ENCODE results near the gene CCDC112. TPM values are rescaled to one million over a fixed set of nuclear protein-coding genes. Genes with fewer than 3 reads are reported as not detected.
"Not testable (repeated sequence)": the region's sequence is repeated elsewhere in the genome, so short reads cannot be mapped to it uniquely, and the experiment has no call there.

Gene CCDC112
- total RNA-seq, 2 donors from 2014 or later: 8.4 to 11.1 TPM

- ATAC-seq (ENCODE audit: insufficient number of reproducible peaks, low FRiP score, low read depth): no peak
- DNase-seq (ENCODE audit: low spot score): no peak
- H3K9me3 ChIP-seq: no peaks in the 10 kb centered on the region
- no peaks in the 10 kb centered on the region for H3K36me3 ChIP-seq
- H3K4me1 ChIP-seq (ENCODE audit: control insufficient read depth in 1 of 2, low read depth in 2 of 2): no peaks in the 10 kb centered on the region
- TF ChIP-seq, protein P1, sequence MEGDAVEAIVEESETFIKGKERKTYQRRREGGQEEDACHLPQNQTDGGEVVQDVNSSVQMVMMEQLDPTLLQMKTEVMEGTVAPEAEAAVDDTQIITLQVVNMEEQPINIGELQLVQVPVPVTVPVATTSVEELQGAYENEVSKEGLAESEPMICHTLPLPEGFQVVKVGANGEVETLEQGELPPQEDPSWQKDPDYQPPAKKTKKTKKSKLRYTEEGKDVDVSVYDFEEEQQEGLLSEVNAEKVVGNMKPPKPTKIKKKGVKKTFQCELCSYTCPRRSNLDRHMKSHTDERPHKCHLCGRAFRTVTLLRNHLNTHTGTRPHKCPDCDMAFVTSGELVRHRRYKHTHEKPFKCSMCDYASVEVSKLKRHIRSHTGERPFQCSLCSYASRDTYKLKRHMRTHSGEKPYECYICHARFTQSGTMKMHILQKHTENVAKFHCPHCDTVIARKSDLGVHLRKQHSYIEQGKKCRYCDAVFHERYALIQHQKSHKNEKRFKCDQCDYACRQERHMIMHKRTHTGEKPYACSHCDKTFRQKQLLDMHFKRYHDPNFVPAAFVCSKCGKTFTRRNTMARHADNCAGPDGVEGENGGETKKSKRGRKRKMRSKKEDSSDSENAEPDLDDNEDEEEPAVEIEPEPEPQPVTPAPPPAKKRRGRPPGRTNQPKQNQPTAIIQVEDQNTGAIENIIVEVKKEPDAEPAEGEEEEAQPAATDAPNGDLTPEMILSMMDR (IDR thresholded peaks at IDR 0.05): no peak
- H3K4me3 ChIP-seq: no peak overlapping the region
- H3K27me3 ChIP-seq (replicated peaks; ENCODE audit: insufficient read depth): no peaks in the 10 kb centered on the region
- no peak overlapping the region for H3K27ac ChIP-seq
Measured at GRCh38 chr5:115333164-115333563, 36.7 kb upstream of the CCDC112 start.

- Histone ChIP-seq H3K9me3 (no peaks in the 10 kb centered on the region), H3K4me3 (no peak overlapping the region)
- TF ChIP-seq, protein P1 (IDR thresholded peaks at IDR 0.05): no peak
Measured at GRCh38 chr5:115330830-115331229, 34.4 kb upstream of the CCDC112 start.

GRCh38 chr5:115329475-115329874 is 33.0 kb upstream of the CCDC112 start:
- Histone ChIP-seq H3K4me1 (ENCODE audit: control insufficient read depth in 1 of 2, low read depth in 2 of 2) (no peaks in the 10 kb centered on the region), H3K9me3 (no peaks in the 10 kb centered on the region), H3K27me3 (replicated peaks; ENCODE audit: insufficient read depth) (no peaks in the 10 kb centered on the region), H3K36me3 (no peaks in the 10 kb centered on the region), H3K27ac (no peak overlapping the region), H3K4me3 (no peak overlapping the region)
- DNase-seq (ENCODE audit: low spot score) (no peak), ATAC-seq (ENCODE audit: insufficient number of reproducible peaks, low FRiP score, low read depth) (no peak)
- TF ChIP-seq, protein P1 (IDR thresholded peaks at IDR 0.05): no peak

More at GRCh38 chr5:115330830-115331229, 34.4 kb upstream of the CCDC112 start:
- Histone ChIP-seq H3K27ac (no peak overlapping the region), H3K27me3 (replicated peaks; ENCODE audit: insufficient read depth) (no peaks in the 10 kb centered on the region), H3K36me3 (no peaks in the 10 kb centered on the region), H3K4me1 (ENCODE audit: control insufficient read depth in 1 of 2, low read depth in 2 of 2) (no peaks in the 10 kb centered on the region)
- ATAC-seq (ENCODE audit: insufficient number of reproducible peaks, low FRiP score, low read depth) (no peak), DNase-seq (ENCODE audit: low spot score) (no peak)

DNA sequence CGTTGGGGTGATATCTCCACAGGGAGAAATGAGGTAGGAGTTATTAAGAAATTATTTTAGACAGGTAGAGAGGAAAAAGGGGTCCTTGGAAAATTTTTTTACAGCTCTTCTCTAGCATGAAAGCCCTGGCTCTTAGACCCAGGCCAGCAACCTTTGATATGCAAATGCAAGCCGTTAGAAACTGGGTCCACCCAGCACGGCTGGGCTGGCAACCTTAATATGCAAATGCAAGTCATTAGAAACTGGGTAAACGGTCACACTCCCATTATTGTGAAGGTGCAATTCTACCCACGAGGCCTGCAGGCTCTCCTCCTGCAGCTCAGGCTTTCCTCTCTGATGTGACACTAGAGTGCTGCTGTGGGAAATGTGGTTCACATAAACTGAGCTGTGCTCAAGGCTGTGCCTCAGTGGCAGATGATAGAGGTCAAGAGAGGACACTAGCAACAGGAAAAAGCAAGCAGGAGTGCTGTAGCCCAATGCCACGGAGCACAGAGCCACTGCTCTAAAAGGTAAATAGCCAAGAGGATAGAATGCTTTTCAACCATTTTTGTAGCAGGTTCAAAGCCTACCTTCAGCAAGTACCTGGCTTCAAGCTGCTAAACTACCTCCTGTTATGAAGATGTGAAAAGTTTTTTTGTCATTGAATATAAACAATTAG is 32.3 kb upstream of the CCDC112 start:
- H3K4me3 ChIP-seq; H3K36me3 ChIP-seq; H3K4me1 ChIP-seq (ENCODE audit: control insufficient read depth in 1 of 2, low read depth in 2 of 2); H3K27me3 ChIP-seq (replicated peaks; ENCODE audit: insufficient read depth); H3K9me3 ChIP-seq; H3K27ac ChIP-seq; ATAC-seq (ENCODE audit: insufficient number of reproducible peaks, low FRiP score, low read depth); DNase-seq (ENCODE audit: low spot score): not testable (repeated sequence)

DNA sequence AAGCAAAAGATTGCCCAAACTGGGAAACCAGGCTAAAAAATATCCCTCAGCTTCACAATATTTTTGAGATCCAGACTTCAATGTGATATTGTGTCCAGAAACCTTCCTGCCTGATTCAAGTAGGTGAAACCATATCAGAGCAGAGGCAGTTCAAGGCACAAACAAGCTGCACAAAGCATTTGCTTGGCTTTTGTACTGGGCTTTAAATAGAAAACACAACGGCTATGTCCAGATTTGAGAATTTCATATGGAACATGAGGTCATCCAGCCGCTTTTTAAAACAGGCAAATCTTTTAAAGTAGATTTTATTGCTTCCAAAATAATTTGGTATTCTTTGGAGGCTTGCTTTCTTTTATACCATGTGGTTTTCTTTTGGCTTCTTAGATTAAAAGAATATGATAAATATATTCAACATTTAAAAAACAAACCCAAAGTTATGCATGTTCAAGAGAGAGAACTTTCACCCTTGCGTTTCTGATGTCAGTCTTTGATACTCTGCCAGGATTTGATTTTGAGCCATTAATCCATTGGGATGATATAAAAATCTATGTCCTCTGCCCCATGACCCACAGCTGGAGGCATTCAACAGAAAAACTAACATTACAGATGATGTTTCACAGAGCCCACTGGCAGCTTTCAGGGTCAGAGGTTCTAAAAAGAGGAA is 29.0 kb upstream of the CCDC112 start:
- no peaks in the 10 kb centered on the region for H3K9me3 ChIP-seq
- H3K27me3 ChIP-seq (replicated peaks; ENCODE audit: insufficient read depth): no peaks in the 10 kb centered on the region
- TF ChIP-seq, protein P1 (IDR thresholded peaks at IDR 0.05): no peak
- DNase-seq (ENCODE audit: low spot score) (no peak), ATAC-seq (ENCODE audit: insufficient number of reproducible peaks, low FRiP score, low read depth) (no peak)
- no peaks in the 10 kb centered on the region for H3K36me3 ChIP-seq
- H3K27ac ChIP-seq: no peak overlapping the region
- no peaks in the 10 kb centered on the region for H3K4me1 ChIP-seq (ENCODE audit: control insufficient read depth in 1 of 2, low read depth in 2 of 2)
- H3K4me3 ChIP-seq: no peak overlapping the region
